B cell (primary cell): ENCODE measurements around the gene DYNLRB2. TPM values are rescaled to one million over a fixed set of nuclear protein-coding genes. Genes with fewer than 3 reads are reported as not detected.

Experiments used
- ATAC-seq: fragments of 200-7000 bp; cut with Tn5 transposase; one replicate; pipeline ENCODE4 v1.10.0; 2021; ENCODE audit warnings: low read depth, mild to moderate bottlenecking, moderate number of reproducible peaks, moderate library complexity
- CTCF ChIA-PET: fragments of 350-600 bp; sonication (Branson Sonifier 250); formaldehyde crosslinking; loops from one replicate; lab custom pipeline; 2021; ENCODE audit warnings: antibody characterized with exemption, inconsistent platforms; lab: Charles Lee
- POLR2A ChIA-PET: fragments of 350-600 bp; sonication (Branson Sonifier 250); formaldehyde crosslinking; loops from one replicate; lab custom pipeline; 2021; ENCODE audit warnings: antibody characterized with exemption; lab: Charles Lee
- DNase-seq: peaks from one replicate; pipeline ENCODE4 v3.0.0; 2013
- H2AFZ ChIP-seq: 2 replicates; pipeline ENCODE4 v1.6.1; 2012; ENCODE audit warnings: mild to moderate bottlenecking, low read depth, low read length; ENCODE audit not compliant: insufficient read depth, poor library complexity, severe bottlenecking
- H3K27ac ChIP-seq, 2 donors: 1 replicate in 1 of 2; 2 replicates in 1 of 2; pipeline ENCODE4 v1.5.1; 2012 to 2013; ENCODE audit warnings: low read length in 2 of 2, mild to moderate bottlenecking in 2 of 2, moderate library complexity in 1 of 2
- H3K27me3 ChIP-seq, 4 experiments: fragments of 200-600 bp in 1 of 4; sonication (generic) in 1 of 4; replicated peaks in 1 of 4; 1 replicate in 2 of 4; 2 replicates in 2 of 4; pipeline versions ENCODE4 v1.6.1 to v1.7.0; 2013 to 2016; ENCODE audit warnings: low read length in 3 of 4, mild to moderate bottlenecking in 2 of 4, mixed read lengths in 1 of 4, moderate library complexity in 1 of 4; ENCODE audit not compliant: insufficient read depth in 4 of 4, control insufficient read depth in 3 of 4; ENCODE audit errors: control extremely low read depth in 1 of 4
- H3K36me3 ChIP-seq, 2 experiments: replicated peaks in 1 of 2; 1 replicate in 1 of 2; 2 replicates in 1 of 2; pipeline versions ENCODE4 v1.6.1 to v1.7.1; 2013; ENCODE audit warnings: low read length in 1 of 2; ENCODE audit not compliant: insufficient read depth in 2 of 2, control insufficient read depth in 1 of 2; ENCODE audit errors: control extremely low read depth in 1 of 2, extremely low read depth in 1 of 2
- H3K4me1 ChIP-seq, 2 donors: fragments of 200-600 bp in 1 of 2; sonication (generic) in 1 of 2; 1 replicate in 1 of 2; 2 replicates in 1 of 2; pipeline versions ENCODE4 v1.5.1 to v1.6.1; 2013 to 2017; ENCODE audit warnings: low read length in 2 of 2; ENCODE audit not compliant: control insufficient read depth in 2 of 2, insufficient read depth in 2 of 2
- H3K4me2 ChIP-seq: replicated peaks from 2 replicates; pipeline ENCODE3; 2012; ENCODE audit warnings: mild to moderate bottlenecking, low read depth, low read length; ENCODE audit not compliant: poor library complexity, severe bottlenecking
- H3K4me3 ChIP-seq, 5 experiments: fragments of 200-600 bp in 1 of 5; sonication (generic) in 1 of 5; 1 replicate in 3 of 5; 2 replicates in 2 of 5; pipeline versions ENCODE4 v1.5.1 to v1.7.0; 2011 to 2016; ENCODE audit warnings: low read length in 4 of 5, mild to moderate bottlenecking in 4 of 5, low read depth in 2 of 5, control low read depth in 1 of 5, moderate library complexity in 1 of 5; ENCODE audit not compliant: insufficient read depth in 1 of 5; ENCODE audit errors: control extremely low read depth in 1 of 5, extremely low read depth in 1 of 5
- H3K79me2 ChIP-seq: fragments of 200-600 bp; sonication (generic); one replicate; pipeline ENCODE4 v1.6.0; 2016; ENCODE audit warnings: low read length; ENCODE audit not compliant: control insufficient read depth, insufficient read depth
- H3K9ac ChIP-seq: fragments of 200-600 bp; sonication (generic); 2 replicates; pipeline ENCODE4 v1.6.1; 2017; ENCODE audit warnings: mild to moderate bottlenecking, low read length, moderate library complexity
- H3K9me3 ChIP-seq, 3 donors: one replicate each; pipeline versions ENCODE4 v1.6.1 to v1.7.1; 2013; ENCODE audit warnings: low read length in 2 of 3; ENCODE audit not compliant: control insufficient read depth in 2 of 3, insufficient read depth in 1 of 3; ENCODE audit errors: control extremely low read depth in 1 of 3
- H4K20me1 ChIP-seq: 2 replicates; pipeline ENCODE4 v1.6.0; 2012; ENCODE audit warnings: mild to moderate bottlenecking, low read length; ENCODE audit not compliant: insufficient read depth, control insufficient read depth, poor library complexity, severe bottlenecking
- H3K27ac Mint-ChIP-seq: one replicate; pipeline ENCODE4 v1.8.0; 2021; ENCODE audit warnings: mixed read lengths
- H3K27me3 Mint-ChIP-seq: one replicate; pipeline ENCODE4 v1.8.0; 2021; ENCODE audit warnings: mixed read lengths
- H3K4me1 Mint-ChIP-seq: one replicate; pipeline ENCODE4 v1.8.0; 2021; ENCODE audit warnings: mixed read lengths
- H3K4me3 Mint-ChIP-seq: one replicate; pipeline ENCODE4 v1.8.0; 2021; ENCODE audit warnings: mixed read lengths
- H3K9me3 Mint-ChIP-seq: one replicate; pipeline ENCODE4 v1.8.0; 2022; ENCODE audit warnings: mixed read lengths; ENCODE audit not compliant: insufficient read depth
- EZH2 ChIP-seq: IDR thresholded peaks from 2 replicates; pipeline ENCODE4 v1.6.1; 2012; ENCODE audit warnings: borderline replicate concordance, low read depth, mild to moderate bottlenecking, moderate library complexity, low read length; ENCODE audit not compliant: insufficient read depth, poor library complexity, severe bottlenecking
- WGBS: methylation state at CpG from one replicate; pipeline ENCODE4 v1.1.5; 2013; ENCODE audit warnings: missing lambda C conversion rate; ENCODE audit not compliant: insufficient coverage; 5-methylcytosine and 5-hydroxymethylcytosine counted together
- intact Hi-C: fragments of 100-400 bp; cut with micrococcal nuclease; formaldehyde crosslinking; loops from one replicate; pipeline ENCODE4 v1.10.0; 2022
- polyA plus RNA-seq: library from polyadenylated mRNA; depleted of rRNA; stranded (reverse); fragments of >200 nt; gene quantifications from 2 replicates; pipeline ENCODE4 v1.2.3, GENCODE V29; 2012
- total RNA-seq, 2 donors: library from RNA; stranded (reverse); fragments of 120-200 nt in 1 of 2; gene quantifications; 1 replicate in 1 of 2; 2 replicates in 1 of 2; pipeline versions ENCODE4 v1.2.3 to v1.2.4, GENCODE V29; 2013 to 2022
- TF ChIP-seq, protein P1 (sequence below): fragments of 200-600 bp; IDR thresholded peaks from one replicate; pipeline ENCODE4 v1.8.0; 2022; ENCODE audit warnings: antibody characterized with exemption, mild to moderate bottlenecking

DYNLRB2 gene
- total and polyA plus RNA-seq, 2 donors (not counting 1 experiment from before 2014, with no cell fraction given) = not detected

- no peak for TF ChIP-seq EZH2
- TF ChIP-seq, protein P1, sequence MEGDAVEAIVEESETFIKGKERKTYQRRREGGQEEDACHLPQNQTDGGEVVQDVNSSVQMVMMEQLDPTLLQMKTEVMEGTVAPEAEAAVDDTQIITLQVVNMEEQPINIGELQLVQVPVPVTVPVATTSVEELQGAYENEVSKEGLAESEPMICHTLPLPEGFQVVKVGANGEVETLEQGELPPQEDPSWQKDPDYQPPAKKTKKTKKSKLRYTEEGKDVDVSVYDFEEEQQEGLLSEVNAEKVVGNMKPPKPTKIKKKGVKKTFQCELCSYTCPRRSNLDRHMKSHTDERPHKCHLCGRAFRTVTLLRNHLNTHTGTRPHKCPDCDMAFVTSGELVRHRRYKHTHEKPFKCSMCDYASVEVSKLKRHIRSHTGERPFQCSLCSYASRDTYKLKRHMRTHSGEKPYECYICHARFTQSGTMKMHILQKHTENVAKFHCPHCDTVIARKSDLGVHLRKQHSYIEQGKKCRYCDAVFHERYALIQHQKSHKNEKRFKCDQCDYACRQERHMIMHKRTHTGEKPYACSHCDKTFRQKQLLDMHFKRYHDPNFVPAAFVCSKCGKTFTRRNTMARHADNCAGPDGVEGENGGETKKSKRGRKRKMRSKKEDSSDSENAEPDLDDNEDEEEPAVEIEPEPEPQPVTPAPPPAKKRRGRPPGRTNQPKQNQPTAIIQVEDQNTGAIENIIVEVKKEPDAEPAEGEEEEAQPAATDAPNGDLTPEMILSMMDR = no peak
- Histone ChIP-seq H3K27me3 (peaks cover 0 to 3% (median 0%) of the 10 kb centered on the region in 4 experiments), H3K36me3 (no peaks in the 10 kb centered on the region), H3K4me3 (no peak overlapping the region), H2AFZ (no peak overlapping the region), H3K9me3 (peaks cover 0 to 4% (median 0%) of the 10 kb centered on the region in 3 donors), H3K4me2 (no peak overlapping the region), H3K4me1 (peaks cover 7 to 9% of the 10 kb centered on the region in 2 donors), H3K27ac (no peak overlapping the region), H4K20me1 (no peaks in the 10 kb centered on the region), H3K79me2 (no peaks in the 10 kb centered on the region), H3K9ac (no peak overlapping the region)
- DNase-seq (no peak), ATAC-seq (no peak)
- WGBS = 100% methylated on average over 1 of the region's 2 CpGs
- CTCF ChIA-PET = no interaction called here
- no peak overlapping the region for H3K4me3 Mint-ChIP-seq
- H3K27me3 Mint-ChIP-seq = peaks cover 5% of the 10 kb centered on the region
- intact Hi-C loops = no loop called here
- POLR2A ChIA-PET = no interaction called here
- no peak overlapping the region for H3K27ac Mint-ChIP-seq
- peaks cover 14% of the 10 kb centered on the region for H3K4me1 Mint-ChIP-seq
- peaks cover 7% of the 10 kb centered on the region for H3K9me3 Mint-ChIP-seq
Measured at GRCh38 chr16:80592273-80592672, 51.5 kb downstream of the DYNLRB2 start.

DNA sequence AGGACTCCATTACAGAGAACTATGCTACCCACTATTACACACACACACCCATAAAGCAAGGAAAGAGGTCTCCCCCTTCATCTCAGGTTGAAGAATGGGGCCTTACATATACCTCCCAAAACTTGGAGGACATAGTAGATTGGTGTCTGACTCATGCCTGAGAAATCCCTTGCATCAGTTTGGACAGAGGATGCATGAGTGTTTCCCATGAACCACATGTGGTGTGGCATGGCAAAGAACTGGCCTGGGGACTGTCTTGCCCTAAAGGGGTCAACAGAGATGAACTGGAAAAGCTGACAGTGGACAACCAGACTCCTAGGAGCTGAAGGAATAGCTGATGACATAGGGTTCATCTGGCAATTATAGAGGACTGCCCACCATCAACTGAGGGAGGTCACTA is 54.0 kb downstream of the DYNLRB2 start:
- ChIA-PET POLR2A (no interaction called here), CTCF (no interaction called here)
- no peaks in the 10 kb centered on the region for H4K20me1 ChIP-seq
- H3K9me3 ChIP-seq = peaks cover 0 to 4% (median 0%) of the 10 kb centered on the region in 3 donors
- H3K4me2 ChIP-seq = no peak overlapping the region
- no peak overlapping the region for H2AFZ ChIP-seq
- no peak for TF ChIP-seq EZH2
- TF ChIP-seq, protein P1 = no peak
- H3K4me3 Mint-ChIP-seq = no peak overlapping the region
- no peak overlapping the region for H3K4me3 ChIP-seq
- H3K27ac ChIP-seq = no peak overlapping the region
- no peaks in the 10 kb centered on the region for H3K79me2 ChIP-seq
- DNase-seq = no peak
- no peak overlapping the region for H3K27ac Mint-ChIP-seq
- ATAC-seq = no peak
- no peaks in the 10 kb centered on the region for H3K36me3 ChIP-seq
- H3K4me1 ChIP-seq = peaks cover 7 to 9% of the 10 kb centered on the region in 2 donors
- peaks cover 5% of the 10 kb centered on the region for H3K27me3 Mint-ChIP-seq
- H3K9me3 Mint-ChIP-seq = peaks cover 7% of the 10 kb centered on the region
- intact Hi-C loops = no loop called here
- H3K4me1 Mint-ChIP-seq = peaks cover 14% of the 10 kb centered on the region
- H3K9ac ChIP-seq = no peak overlapping the region
- H3K27me3 ChIP-seq = peaks cover 0 to 3% (median 0%) of the 10 kb centered on the region in 4 experiments
